IPS DF 4.7 (cell line): ENCODE results near the gene ADAM23.

ENCODE experiments used
- DNase-seq: peaks from one replicate; pipeline ENCODE4 v3.0.0-alpha.2; 2013; ENCODE audit warnings: low spot score; ENCODE audit errors: extremely low read depth

ADAM23 gene

DNA sequence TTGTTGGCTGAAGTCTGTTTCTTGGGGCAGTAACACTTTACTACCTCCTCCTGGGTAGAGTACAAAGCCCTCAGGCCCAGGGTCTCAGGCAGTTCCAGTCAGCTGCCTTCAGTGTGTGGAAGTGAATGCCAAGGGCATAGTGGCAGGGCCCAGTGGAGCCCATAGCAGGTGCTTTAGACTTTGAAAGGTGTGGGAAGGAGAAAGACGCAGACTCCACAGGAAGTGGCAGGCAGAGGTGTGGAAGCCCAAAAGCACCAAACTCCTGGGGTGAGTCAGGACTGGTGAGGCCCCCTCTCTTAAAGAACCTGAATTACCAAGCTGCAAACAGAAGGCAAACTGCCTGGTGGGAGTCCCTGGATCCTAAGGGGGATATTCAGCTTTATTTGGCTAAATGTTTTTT is 45.3 kb downstream of the ADAM23 start:
- DNase-seq = no peak

DNA sequence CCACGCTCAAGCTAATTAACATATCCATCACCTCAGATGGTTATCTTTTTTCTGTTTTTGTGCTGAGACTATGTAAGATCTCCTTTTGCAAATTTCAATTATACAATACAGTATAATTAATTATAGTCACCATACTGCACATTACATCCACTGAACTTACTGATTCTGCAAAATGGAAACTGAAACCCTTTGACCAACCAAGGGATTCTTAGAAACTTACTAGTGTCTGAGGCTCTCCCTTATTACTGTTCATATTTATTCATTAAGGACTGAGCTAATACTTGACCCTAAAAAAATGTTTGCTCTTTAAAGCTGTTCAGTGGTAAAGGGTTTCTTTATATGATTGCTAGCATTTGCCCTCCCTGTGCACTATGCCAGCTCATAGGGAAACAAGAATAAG is 50.7 kb downstream of the ADAM23 start:
- no peak for DNase-seq

DNA sequence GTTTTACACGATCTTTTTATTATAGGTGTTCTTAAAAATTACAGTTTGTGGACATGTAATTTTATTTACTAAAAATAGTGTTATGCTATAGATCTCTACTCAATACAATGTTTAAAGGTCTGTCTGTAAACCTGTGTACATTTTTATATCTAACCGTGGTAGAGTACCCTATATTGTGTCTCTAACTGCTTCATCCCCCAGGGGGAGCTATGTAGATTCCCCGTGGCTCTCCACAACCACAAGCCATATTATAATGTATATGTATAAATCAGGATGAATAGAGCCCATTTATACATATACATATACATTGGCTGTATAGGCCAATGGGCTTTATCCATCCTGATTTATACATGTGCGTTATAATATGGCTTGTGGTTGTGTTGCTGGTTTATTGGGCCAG is 59.4 kb downstream of the ADAM23 start:
- no peak for DNase-seq

DNA sequence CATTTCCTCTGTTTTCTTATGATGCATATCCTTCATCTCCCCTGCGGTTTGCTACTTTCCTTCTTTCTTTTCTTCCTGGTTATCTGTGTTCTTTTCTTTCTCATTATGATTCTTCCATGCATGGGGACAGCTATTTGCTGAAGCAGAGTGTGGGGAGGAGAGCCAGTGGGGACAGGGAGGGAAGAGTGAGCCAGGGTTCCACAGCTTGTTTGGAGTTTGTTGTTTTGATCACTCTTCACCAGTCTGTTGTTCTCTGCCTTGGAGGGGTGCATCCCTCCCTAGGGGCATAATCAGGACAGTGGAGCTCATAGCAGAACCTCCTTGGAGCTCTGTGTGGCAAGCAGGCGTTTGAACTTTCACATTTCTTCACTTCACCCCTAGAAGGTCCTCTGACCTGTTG is 68.0 kb downstream of the ADAM23 start:
- DNase-seq = no peak

DNA sequence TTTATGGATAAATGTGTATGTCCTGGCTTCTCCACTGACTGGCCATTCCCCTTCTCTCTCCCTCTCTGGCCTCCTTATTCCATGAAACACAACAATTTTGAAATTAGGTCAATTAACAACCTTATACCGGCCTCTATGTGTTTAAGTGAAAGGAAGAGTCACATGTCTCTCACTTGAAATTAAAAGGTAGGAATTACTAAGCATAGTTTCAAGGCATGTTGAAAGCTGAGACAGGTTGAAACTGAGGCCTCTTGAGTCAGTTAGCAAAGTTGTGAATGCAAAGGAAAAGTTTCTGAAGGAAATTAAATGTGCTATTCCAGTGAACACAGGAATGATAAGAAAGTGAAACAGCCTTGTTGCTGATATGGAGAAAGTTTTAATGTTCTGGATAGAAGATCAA is 69.7 kb downstream of the ADAM23 start:
- DNase-seq = no peak

DNA sequence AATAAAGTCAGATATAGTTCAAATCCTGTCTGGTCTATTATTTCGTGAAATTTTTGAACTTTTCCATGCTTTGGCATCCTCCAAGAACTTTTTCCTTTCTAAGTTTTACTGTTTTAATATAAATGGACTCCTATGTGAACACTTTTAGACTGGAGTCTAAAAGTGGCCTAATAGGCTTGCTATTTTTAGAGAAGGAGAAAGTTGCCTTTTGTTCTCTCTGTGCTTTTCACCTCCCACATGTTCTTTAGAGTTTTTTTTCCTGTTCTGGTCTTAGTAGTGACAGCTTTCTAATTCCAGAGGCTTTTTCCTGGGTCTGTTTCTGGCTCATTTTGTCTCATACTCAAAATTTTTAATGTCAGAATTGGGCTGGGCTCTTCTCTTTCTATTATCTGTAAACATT is 72.2 kb downstream of the ADAM23 start:
- no peak for DNase-seq

DNA sequence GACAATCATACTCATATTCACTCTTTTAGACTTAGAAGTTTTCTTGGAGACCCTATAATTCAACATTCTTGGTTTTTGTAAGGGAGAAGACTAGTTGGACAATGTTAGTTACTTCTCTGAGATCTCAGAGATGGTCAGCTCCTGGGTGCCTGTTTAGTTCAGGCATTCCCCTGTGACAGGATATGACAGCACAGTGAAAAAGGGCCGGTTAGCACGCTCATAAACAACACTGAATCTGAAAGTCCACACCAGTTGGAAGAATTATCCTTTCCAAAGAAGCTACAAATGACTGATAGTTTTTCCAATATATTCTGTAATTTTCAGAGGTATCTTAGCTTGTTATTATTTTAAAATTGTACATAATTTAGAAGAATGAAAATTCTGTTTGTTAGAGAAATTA is 75.7 kb downstream of the ADAM23 start:
- DNase-seq = no peak

DNA sequence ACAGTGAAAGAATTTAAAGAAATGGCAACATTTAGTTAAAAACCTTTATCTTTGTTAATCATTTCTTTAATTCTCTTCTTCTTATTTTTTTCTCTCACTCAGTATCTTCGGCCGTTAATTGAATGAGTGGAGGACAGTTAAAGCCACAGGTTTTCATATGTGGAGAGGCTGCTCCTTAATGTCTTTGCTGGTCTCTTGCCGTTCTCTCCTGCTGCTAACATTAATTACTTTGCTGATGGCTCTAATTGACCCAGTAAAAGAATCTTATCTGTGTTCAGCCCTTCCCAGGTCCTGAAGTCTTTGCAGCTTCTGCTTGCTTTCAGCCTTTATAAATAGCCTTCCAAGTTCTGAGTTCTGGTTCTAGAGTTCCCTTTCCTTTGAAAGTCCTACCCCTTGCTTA is 77.1 kb downstream of the ADAM23 start:
- no peak for DNase-seq

DNA sequence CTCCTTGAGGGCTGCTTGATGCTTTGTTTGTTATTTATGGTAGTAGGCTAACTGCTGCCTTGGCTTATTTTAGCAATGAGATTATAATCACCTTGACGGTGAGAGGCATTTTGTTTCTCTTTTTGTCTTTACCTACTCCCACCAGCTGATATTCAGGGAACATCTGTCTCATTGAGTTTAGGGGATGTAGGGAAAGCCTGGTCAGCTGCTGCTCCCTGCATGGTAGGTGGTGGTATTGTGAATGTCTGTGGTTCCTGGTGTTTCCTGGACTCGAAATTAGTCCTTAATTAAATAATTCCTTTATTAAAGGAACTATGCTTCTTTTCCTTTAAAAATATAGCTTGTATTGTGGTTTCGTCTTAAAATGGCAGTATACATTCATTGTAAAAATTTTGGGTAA is 77.8 kb downstream of the ADAM23 start:
- DNase-seq = no peak

DNA sequence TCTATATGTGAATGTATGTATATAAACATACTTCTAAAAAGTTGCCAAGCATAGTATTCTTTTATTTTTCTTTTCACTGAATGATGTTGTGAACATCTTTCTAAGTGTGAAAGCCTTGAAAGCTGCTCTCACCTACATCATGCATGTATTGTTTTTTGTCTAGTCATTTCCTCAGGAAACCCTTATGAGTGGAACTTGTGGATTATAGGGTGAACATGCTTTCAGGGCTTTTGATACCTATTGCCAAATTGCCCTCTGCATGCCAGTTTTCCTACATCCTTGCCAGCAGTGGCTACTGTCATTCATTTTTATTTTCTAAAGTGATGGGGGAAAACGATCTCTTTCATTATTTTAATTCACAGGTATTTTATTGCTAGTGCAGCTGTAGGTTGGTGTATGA is 78.3 kb downstream of the ADAM23 start:
- DNase-seq = no peak

DNA sequence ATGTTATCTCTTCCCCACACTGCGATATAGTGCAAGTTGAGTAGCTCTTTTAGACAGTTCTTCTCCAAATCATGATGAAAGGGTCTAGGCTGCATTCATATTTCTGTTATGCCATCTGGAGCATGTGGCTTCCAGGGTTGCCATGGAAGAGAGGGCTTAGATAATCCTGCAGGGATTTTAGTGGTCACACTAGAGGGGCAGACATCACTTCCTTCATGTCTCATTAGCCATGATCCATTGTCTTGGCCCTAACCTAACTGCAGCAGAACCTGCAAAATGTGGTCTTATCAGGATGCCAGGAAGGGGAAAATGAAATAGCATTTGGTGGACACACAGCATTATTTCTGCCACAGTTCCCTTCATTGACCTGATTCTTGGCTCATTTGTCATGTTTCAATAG is 83.1 kb downstream of the ADAM23 start:
- no peak for DNase-seq

DNA sequence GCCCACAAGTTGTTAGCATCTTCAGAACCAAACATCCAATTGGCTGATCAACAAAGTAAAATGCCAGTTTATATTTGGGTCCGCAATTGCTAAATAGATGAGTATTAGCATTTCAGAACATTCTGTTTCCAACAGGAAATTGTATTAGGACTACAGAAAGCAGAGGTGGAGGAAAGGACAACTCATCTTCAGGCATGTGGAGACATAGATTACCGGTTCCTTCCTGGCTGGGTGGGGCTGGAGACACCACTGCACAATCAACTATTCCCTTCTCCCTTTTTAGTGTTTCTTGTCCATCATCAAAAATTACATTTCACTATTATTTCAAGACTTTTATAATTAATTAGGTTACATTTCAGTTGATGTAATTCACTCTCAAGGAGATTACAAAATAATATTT is 83.8 kb downstream of the ADAM23 start:
- DNase-seq = no peak

DNA sequence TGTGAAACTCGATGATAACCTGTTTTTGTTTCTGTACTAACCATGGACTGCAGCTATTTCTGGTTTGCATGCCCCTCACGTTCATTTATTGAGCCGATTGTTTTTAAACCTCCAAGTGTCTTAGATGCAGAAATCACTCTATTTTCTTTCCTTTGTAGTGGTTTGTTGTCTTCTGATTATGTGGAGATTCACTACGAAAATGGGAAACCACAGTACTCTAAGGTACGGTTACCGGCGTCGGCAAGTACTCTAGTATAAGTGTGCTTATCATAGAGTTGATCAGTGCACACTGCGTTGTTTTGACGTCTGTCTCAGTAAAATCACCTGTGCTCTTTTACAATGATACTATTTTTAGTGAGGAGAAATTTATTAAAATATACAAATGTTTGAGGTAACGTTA is 87.4 kb downstream of the ADAM23 start:
- DNase-seq = no peak

DNA sequence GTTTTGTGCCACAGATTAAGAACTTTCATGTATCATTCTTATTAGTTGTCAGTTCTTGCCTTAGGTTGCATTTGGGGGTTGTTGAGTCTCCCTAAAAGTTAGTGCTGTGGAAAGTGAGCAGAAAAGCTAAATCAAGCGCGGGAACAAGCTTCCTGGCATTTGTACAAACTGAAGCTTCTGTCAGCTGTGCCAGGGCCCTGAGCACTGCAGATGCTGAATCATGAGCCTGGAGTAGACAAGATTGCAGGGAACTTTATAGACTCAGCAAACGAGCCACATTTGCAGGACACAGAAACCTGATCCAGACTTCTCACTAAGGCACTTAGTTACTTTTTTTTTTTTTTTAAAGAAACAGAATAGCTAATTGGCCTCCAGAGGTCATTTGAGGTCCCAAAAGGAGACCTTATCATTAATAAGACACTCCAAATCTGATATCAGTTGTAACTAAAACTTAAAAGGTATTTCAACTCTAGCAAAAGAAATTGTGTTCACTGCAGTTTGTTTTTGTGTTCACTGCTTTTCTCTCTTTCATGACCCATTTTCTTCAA is 88.7 kb downstream of the ADAM23 start:
- DNase-seq = no peak

DNA sequence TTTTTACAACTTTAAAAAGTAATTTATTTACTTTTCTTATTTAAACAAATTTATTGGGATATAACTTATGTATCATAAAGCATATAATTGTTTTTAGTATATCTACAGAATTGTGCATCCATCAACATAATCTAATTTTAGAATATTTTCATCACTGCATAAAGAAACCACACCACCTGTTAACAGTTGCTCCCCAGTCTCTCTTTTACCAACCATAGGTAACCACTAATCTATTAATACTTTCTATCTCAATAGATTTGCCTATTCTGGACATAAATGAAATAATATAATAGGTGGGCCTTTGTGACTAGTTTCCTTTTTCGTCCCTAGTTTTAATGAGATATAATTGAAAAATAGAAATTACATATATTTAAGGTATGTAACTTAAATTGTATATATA is 90.6 kb downstream of the ADAM23 start:
- no peak for DNase-seq

DNA sequence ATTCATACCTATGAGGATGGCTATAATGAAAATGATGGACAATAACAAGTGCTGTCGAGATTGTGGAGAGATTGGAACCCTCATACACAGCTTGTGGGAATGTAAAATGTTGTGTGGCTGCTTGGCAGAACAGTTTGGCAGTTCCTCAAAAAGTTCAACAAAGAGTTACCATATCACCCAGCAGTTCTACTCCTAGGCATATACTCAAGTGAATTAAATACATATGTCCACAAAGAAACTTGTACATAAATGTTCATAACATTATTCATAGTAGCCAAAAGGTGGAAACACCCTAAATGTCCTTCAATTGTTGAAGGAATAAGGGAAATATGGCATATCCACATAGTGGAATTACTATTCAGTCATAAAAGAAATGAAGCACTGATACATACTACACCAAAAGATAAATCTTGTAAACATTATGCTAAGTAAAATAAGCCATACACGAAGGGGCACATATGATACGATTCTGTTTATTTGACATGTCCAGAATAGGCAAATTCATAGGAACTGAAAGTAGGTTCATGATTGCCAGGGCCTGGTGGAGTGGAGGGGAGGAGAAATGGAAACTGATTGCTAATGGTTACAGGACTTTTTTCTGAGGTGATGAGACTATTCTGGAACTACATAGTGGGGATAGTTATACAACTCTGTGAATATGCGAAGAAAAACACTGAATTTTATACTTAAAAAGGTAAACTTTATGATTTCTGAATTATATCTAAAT is 92.1 kb downstream of the ADAM23 start:
- DNase-seq = no peak

DNA sequence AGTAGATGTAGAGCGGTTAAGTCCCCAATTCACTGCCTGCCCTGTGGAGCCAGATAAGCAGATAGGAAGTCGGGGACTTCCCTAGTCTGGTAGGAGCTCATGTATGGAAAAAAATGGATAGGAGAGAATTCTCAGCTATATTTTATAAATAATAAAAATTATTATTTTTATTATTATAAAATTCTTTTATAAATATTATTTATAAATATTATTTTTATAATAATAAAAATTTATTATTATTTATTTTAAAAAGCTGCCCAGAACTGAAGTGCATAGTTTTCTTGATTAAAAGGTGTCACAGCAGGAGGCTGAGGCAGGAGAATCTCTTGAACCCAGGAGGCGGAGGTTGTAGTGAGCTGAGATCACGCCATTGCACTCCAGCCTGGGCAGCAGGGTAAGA is 97.4 kb downstream of the ADAM23 start:
- no peak for DNase-seq

DNA sequence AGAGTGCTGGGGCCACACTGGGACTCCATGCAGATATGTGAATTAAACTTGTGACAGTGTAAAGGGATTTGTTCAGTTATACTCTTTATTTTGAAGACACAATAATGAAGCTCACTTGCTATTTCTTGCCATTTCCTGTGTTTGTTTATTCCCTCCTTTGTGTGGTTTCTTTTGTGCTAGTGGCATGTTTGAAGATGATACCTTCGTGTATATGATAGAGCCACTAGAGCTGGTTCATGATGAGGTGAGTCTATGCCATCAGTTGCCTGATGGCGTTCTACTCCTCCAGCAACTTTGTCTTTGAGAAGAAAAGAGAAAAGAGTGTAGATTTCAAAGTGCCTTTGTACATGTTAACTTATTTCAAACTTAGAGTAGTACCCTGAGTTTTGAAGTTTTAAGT is 99.7 kb downstream of the ADAM23 start:
- no peak for DNase-seq

DNA sequence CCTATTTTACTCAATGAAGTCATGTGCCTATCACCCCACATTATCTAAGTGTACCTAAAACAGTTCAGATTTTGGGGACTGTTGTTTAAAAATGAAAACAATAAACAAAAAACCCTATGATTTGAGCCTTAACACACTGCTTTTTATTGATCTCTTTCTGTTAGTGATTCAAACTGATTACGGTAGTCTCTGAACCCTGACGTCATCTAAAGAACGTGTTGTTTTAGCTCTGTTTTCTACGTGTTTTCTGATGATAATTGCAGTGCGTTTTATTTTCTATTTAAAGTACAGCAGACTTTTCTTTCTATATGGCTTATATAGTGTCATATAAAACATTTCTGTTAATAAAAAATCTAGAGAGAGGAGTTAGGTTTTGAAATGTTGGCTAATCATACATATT is 105.1 kb downstream of the ADAM23 start:
- no peak for DNase-seq

DNA sequence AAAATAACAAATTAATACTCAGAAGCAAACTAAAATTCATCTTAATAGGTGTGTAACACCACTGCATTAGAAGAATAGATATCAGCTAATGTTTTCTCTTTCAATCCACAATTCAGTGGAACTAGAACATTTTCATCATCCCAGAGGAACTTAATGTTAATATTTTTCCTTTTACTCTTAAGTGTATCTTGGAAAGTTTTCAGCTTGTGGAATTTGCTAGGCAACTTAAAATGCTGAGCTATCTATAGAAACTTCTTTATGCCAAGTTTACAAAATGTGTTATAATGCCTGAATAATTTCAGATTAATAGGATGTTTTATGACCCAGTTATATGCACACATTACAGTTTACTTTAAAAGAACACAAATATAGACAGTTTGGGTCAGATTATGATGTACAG is 112.4 kb downstream of the ADAM23 start:
- DNase-seq = no peak

DNA sequence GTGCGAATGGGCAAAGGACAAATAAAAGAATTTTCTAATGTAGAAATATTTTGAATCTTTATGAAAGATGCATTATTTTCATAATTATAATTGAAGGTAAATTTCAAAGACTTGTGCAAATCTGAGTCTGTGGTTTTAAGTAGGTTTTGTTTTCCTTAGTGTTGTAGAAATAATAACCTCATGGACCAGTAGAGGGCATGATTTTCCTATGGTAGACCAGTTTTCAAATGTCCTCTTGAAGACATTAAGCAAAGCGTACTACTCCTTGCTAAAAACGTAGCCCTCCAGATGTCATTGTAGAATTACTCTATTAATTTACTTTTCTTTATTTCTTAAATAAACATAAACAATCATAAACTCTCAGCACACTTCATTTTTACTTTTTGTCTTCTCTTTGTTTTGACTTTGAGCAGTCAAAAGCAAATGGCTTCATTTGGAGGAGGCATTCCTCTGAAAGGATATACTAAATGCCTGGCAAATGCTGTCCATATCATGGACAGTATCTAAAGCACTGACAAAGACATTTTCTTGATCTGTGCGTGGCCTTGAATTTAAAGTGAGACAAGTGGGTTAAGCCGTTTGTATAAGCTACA is 113.1 kb downstream of the ADAM23 start:
- DNase-seq = peak; percentile 22

DNA sequence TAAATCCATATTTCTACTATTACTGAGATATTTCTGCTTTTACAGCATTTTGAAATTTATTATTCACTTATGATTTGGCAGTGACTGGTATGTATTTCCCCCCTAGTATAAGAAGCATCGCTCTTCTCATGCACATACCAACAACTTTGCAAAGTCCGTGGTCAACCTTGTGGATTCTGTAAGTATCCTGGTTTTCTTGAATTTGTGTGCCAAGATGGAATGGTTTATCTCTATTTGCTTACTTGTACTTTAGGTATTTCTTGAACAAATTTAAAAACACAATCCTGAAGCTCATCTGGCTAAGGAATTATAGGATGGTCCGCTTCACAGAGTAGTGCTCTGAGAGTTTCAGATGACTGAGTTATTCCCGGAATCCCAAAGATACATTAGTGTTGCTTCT is 114.0 kb downstream of the ADAM23 start:
- DNase-seq = no peak

DNA sequence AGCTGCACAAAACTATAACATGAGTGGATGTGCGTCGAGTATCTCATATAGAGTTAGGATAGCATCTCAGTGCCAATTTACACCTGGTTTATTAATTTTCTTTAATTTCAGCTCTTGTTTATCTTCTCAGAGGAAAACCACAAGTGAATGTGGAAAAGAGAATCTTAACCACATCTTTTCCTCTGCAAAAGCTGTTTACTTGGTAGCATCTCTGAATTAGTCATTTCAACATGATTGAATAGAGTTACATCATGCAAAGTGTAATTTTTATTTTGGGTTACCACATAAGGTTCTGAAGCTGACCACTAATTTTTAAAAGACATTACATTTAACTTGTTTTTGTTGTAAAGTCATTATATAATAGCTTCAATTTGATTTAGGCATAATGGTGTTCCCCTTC is 115.2 kb downstream of the ADAM23 start:
- DNase-seq = no peak
